HEK293 (cell line): ENCODE results near the gene MAML2.

Experiments used
- BCL11A ChIP-seq: fragments of 450-650 bp; formaldehyde crosslinking; IDR thresholded peaks from 2 replicates; pipeline ENCODE4 v1.5.1; 2016; ENCODE audit warnings: low read depth, missing biosample characterization, missing genetic modification characterization
- KLF1 ChIP-seq: fragments of 450-650 bp; formaldehyde crosslinking; IDR thresholded peaks from 2 replicates; pipeline ENCODE4 v1.5.1; 2016; ENCODE audit warnings: missing biosample characterization, missing genetic modification characterization
- YY1 ChIP-seq: fragments of 450-650 bp; formaldehyde crosslinking; IDR thresholded peaks from 2 replicates; pipeline ENCODE4 v1.5.1; 2018; ENCODE audit warnings: missing biosample characterization, missing genetic modification characterization
- ZBTB8A ChIP-seq: fragments of 450-650 bp; formaldehyde crosslinking; IDR thresholded peaks from 2 replicates; pipeline ENCODE4 v1.5.1; 2016; ENCODE audit warnings: missing biosample characterization, missing genetic modification characterization
- ZNF146 ChIP-seq: fragments of 450-650 bp; formaldehyde crosslinking; IDR thresholded peaks from 2 replicates; pipeline ENCODE4 v1.5.1; 2016; ENCODE audit warnings: missing biosample characterization, missing genetic modification characterization
- ZNF324 ChIP-seq: fragments of 450-650 bp; formaldehyde crosslinking; IDR thresholded peaks from 2 replicates; pipeline ENCODE4 v1.5.1; 2016; ENCODE audit warnings: missing biosample characterization, missing genetic modification characterization
- ZNF416 ChIP-seq: fragments of 450-650 bp; formaldehyde crosslinking; IDR thresholded peaks from 2 replicates; pipeline ENCODE4 v1.5.1; 2016; ENCODE audit warnings: missing biosample characterization, missing genetic modification characterization
- ZNF837 ChIP-seq: fragments of 450-650 bp; formaldehyde crosslinking; IDR thresholded peaks from 2 replicates; pipeline ENCODE4 v1.5.1; 2016; ENCODE audit warnings: missing biosample characterization, missing genetic modification characterization
- TF ChIP-seq, protein P1 (sequence below): fragments of 450-650 bp; formaldehyde crosslinking; IDR thresholded peaks from 2 replicates; pipeline ENCODE4 v1.5.1; 2016; ENCODE audit warnings: missing biosample characterization, missing genetic modification characterization
- TF ChIP-seq, protein P2 (sequence below): sonication (generic); formaldehyde crosslinking; IDR thresholded peaks from 2 replicates; pipeline ENCODE4 v1.8.1; 2022; ENCODE audit warnings: mild to moderate bottlenecking, moderate library complexity, missing genetic modification reagents
- TF ChIP-seq, protein P3 (sequence below): fragments of 450-650 bp; formaldehyde crosslinking; IDR thresholded peaks from 2 replicates; pipeline ENCODE4 v1.5.1; 2016; ENCODE audit warnings: missing biosample characterization, missing genetic modification characterization, low read depth
- TF ChIP-seq, protein P4 (sequence below): fragments of 450-650 bp; formaldehyde crosslinking; IDR thresholded peaks from 2 replicates; pipeline ENCODE4 v1.5.1; 2016; ENCODE audit warnings: missing biosample characterization, missing genetic modification characterization
- TF ChIP-seq, protein P5 (sequence below): fragments of 450-650 bp; formaldehyde crosslinking; IDR thresholded peaks from 2 replicates; pipeline ENCODE4 v1.5.1; 2016; ENCODE audit warnings: missing biosample characterization, missing genetic modification characterization

DNA sequence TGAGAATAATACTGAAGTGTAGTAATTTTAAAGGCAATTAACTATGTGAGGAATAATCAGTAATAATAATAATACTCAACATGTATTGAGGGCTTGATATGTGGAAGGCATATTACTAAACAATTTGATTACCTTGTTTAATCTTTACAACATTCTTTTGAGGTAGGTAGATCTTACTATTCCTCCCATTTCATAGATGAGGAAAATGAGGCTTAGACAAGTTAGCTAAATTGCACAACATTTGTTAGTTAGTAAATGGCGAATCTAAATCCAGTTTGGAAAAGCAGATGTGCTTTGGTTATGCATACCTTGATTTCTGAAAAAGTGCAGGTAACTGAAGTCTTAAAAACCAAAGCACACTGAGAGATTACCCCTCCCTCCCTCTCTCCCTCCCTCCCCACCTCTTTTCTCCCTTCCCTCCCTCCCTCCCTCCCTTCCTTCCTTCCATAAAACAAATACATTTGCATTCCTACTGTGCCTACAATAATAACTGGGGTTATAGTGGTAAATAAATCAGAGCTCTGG, 326.0 kb downstream of the MAML2 start:
- TF ChIP-seq, protein P1, sequence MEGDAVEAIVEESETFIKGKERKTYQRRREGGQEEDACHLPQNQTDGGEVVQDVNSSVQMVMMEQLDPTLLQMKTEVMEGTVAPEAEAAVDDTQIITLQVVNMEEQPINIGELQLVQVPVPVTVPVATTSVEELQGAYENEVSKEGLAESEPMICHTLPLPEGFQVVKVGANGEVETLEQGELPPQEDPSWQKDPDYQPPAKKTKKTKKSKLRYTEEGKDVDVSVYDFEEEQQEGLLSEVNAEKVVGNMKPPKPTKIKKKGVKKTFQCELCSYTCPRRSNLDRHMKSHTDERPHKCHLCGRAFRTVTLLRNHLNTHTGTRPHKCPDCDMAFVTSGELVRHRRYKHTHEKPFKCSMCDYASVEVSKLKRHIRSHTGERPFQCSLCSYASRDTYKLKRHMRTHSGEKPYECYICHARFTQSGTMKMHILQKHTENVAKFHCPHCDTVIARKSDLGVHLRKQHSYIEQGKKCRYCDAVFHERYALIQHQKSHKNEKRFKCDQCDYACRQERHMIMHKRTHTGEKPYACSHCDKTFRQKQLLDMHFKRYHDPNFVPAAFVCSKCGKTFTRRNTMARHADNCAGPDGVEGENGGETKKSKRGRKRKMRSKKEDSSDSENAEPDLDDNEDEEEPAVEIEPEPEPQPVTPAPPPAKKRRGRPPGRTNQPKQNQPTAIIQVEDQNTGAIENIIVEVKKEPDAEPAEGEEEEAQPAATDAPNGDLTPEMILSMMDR, result no peak
- TF ChIP-seq, protein P2, sequence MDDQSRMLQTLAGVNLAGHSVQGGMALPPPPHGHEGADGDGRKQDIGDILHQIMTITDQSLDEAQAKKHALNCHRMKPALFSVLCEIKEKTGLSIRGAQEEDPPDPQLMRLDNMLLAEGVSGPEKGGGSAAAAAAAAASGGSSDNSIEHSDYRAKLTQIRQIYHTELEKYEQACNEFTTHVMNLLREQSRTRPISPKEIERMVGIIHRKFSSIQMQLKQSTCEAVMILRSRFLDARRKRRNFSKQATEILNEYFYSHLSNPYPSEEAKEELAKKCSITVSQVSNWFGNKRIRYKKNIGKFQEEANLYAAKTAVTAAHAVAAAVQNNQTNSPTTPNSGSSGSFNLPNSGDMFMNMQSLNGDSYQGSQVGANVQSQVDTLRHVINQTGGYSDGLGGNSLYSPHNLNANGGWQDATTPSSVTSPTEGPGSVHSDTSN (CRISPR knock-in tag), result no peak
- TF ChIP-seq KLF1 (tag by site-specific recombination) (no peak), ZNF324 (tag by site-specific recombination) (no peak), ZNF416 (no peak), ZNF146 (tag by site-specific recombination) (no peak), BCL11A (no peak), ZBTB8A (tag by site-specific recombination) (no peak), YY1 (tag by site-specific recombination) (no peak), ZNF837 (tag by site-specific recombination) (no peak)
- TF ChIP-seq, protein P3, sequence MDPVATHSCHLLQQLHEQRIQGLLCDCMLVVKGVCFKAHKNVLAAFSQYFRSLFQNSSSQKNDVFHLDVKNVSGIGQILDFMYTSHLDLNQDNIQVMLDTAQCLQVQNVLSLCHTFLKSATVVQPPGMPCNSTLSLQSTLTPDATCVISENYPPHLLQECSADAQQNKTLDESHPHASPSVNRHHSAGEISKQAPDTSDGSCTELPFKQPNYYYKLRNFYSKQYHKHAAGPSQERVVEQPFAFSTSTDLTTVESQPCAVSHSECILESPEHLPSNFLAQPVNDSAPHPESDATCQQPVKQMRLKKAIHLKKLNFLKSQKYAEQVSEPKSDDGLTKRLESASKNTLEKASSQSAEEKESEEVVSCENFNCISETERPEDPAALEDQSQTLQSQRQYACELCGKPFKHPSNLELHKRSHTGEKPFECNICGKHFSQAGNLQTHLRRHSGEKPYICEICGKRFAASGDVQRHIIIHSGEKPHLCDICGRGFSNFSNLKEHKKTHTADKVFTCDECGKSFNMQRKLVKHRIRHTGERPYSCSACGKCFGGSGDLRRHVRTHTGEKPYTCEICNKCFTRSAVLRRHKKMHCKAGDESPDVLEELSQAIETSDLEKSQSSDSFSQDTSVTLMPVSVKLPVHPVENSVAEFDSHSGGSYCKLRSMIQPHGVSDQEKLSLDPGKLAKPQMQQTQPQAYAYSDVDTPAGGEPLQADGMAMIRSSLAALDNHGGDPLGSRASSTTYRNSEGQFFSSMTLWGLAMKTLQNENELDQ, result no peak
- TF ChIP-seq, protein P4, sequence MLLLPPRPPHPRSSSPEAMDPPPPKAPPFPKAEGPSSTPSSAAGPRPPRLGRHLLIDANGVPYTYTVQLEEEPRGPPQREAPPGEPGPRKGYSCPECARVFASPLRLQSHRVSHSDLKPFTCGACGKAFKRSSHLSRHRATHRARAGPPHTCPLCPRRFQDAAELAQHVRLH (tag by site-specific recombination), result no peak
- TF ChIP-seq, protein P5, sequence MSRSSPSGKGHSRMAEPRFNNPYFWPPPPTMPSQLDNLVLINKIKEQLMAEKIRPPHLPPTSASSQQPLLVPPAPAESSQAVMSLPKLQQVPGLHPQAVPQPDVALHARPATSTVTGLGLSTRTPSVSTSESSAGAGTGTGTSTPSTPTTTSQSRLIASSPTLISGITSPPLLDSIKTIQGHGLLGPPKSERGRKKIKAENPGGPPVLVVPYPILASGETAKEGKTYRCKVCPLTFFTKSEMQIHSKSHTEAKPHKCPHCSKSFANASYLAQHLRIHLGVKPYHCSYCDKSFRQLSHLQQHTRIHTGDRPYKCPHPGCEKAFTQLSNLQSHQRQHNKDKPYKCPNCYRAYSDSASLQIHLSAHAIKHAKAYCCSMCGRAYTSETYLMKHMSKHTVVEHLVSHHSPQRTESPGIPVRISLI (tag by site-specific recombination), result no peak
